ENCODE measurements around the gene FUCA2.

DNA sequence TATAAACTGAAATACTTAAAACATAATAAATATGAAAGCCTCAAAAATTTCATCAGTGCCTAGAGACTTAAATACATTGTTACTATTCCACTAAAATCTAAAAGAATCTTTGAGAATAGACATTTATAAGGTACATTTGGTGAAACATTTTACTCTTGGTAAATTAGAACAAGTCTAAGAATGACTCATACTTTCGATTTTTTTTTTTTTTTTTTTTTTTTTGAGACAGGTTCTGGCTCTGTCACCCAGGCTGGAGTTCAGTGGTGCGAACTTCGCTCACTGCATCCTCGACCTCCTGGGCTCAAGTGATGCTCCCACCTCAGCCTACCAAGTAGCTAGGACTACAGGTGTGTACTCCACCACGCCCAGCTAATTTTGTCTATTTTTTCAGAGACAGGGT lies 6.4 kb downstream of the FUCA2 start:
- TF ChIP-seq, protein P1, sequence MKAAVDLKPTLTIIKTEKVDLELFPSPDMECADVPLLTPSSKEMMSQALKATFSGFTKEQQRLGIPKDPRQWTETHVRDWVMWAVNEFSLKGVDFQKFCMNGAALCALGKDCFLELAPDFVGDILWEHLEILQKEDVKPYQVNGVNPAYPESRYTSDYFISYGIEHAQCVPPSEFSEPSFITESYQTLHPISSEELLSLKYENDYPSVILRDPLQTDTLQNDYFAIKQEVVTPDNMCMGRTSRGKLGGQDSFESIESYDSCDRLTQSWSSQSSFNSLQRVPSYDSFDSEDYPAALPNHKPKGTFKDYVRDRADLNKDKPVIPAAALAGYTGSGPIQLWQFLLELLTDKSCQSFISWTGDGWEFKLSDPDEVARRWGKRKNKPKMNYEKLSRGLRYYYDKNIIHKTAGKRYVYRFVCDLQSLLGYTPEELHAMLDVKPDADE (IDR thresholded peaks at IDR 0.05) = no peak
- TF ChIP-seq EZH2phosphoT487 (IDR thresholded peaks at IDR 0.05; ENCODE audit: unreplicated experiment) = no peak
- TF ChIP-seq, protein P2, sequence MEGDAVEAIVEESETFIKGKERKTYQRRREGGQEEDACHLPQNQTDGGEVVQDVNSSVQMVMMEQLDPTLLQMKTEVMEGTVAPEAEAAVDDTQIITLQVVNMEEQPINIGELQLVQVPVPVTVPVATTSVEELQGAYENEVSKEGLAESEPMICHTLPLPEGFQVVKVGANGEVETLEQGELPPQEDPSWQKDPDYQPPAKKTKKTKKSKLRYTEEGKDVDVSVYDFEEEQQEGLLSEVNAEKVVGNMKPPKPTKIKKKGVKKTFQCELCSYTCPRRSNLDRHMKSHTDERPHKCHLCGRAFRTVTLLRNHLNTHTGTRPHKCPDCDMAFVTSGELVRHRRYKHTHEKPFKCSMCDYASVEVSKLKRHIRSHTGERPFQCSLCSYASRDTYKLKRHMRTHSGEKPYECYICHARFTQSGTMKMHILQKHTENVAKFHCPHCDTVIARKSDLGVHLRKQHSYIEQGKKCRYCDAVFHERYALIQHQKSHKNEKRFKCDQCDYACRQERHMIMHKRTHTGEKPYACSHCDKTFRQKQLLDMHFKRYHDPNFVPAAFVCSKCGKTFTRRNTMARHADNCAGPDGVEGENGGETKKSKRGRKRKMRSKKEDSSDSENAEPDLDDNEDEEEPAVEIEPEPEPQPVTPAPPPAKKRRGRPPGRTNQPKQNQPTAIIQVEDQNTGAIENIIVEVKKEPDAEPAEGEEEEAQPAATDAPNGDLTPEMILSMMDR (conservative IDR thresholded peaks at IDR 0.05; ENCODE audit: low read depth in 2 of 2) = no peak
- no peak for TF ChIP-seq POLR2AphosphoS5 (IDR thresholded peaks at IDR 0.05; ENCODE audit: low read depth)
- no peak for TF ChIP-seq JUNB (IDR thresholded peaks at IDR 0.05; ENCODE audit: unreplicated experiment)
- TF ChIP-seq CREB1 (CRISPR knock-in tag; IDR thresholded peaks at IDR 0.05; ENCODE audit: low read depth) = no peak
- TF ChIP-seq, protein P3, sequence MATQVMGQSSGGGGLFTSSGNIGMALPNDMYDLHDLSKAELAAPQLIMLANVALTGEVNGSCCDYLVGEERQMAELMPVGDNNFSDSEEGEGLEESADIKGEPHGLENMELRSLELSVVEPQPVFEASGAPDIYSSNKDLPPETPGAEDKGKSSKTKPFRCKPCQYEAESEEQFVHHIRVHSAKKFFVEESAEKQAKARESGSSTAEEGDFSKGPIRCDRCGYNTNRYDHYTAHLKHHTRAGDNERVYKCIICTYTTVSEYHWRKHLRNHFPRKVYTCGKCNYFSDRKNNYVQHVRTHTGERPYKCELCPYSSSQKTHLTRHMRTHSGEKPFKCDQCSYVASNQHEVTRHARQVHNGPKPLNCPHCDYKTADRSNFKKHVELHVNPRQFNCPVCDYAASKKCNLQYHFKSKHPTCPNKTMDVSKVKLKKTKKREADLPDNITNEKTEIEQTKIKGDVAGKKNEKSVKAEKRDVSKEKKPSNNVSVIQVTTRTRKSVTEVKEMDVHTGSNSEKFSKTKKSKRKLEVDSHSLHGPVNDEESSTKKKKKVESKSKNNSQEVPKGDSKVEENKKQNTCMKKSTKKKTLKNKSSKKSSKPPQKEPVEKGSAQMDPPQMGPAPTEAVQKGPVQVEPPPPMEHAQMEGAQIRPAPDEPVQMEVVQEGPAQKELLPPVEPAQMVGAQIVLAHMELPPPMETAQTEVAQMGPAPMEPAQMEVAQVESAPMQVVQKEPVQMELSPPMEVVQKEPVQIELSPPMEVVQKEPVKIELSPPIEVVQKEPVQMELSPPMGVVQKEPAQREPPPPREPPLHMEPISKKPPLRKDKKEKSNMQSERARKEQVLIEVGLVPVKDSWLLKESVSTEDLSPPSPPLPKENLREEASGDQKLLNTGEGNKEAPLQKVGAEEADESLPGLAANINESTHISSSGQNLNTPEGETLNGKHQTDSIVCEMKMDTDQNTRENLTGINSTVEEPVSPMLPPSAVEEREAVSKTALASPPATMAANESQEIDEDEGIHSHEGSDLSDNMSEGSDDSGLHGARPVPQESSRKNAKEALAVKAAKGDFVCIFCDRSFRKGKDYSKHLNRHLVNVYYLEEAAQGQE (IDR thresholded peaks at IDR 0.05; ENCODE audit: unreplicated experiment) = no peak

All from GM23338 (cell line).